Lung (tissue), 12 donors: ENCODE measurements around the gene RHD. TPM values are rescaled to one million over a fixed set of nuclear protein-coding genes. Genes with fewer than 3 reads are reported as not detected.
A peak's percentile ranks its signal among the peaks of the same experiment; 100 is the strongest.
"Not testable (repeated sequence)": the region's sequence is repeated elsewhere in the genome, so short reads cannot be mapped to it uniquely, and the experiment has no call there.

Source experiments
- ATAC-seq: fragments of 200-7000 bp; cut with Tn5 transposase; one replicate; pipeline ENCODE4 v1.9.1; 2020; ENCODE audit warnings: moderate number of reproducible peaks; ENCODE audit not compliant: insufficient read depth, low FRiP score
- DNase-seq, 3 donors: peaks; one replicate each; pipeline ENCODE4 v3.0.0-alpha.2; 2013 to 2017
- H3K27ac ChIP-seq, 2 donors: one replicate each; pipeline ENCODE4 v1.5.1; 2013; ENCODE audit warnings: mild to moderate bottlenecking in 2 of 2, moderate library complexity in 2 of 2, control low read depth in 1 of 2, inconsistent platforms in 1 of 2, low read depth in 1 of 2, low read length in 1 of 2
- H3K27me3 ChIP-seq, 3 donors: one replicate each; pipeline ENCODE4 v1.5.1; 2013; ENCODE audit warnings: low read length in 2 of 3; ENCODE audit not compliant: control insufficient read depth in 3 of 3, insufficient read depth in 3 of 3
- H3K36me3 ChIP-seq, 4 donors: one replicate each; pipeline ENCODE4 v1.5.1; 2013; ENCODE audit warnings: low read length in 4 of 4, mild to moderate bottlenecking in 1 of 4, moderate library complexity in 1 of 4; ENCODE audit not compliant: control insufficient read depth in 4 of 4, insufficient read depth in 4 of 4
- H3K4me1 ChIP-seq, 5 donors: one replicate each; pipeline ENCODE4 v1.5.1; 2013; ENCODE audit warnings: low read length in 5 of 5, mild to moderate bottlenecking in 2 of 5, moderate library complexity in 1 of 5; ENCODE audit not compliant: control insufficient read depth in 5 of 5, insufficient read depth in 5 of 5
- H3K4me3 ChIP-seq: one replicate; pipeline ENCODE4 v1.5.1; 2013; ENCODE audit warnings: mild to moderate bottlenecking, control low read depth, moderate library complexity
- H3K9ac ChIP-seq, 2 donors: one replicate each; pipeline ENCODE4 v1.5.1; 2013; ENCODE audit warnings: low read length in 2 of 2, control low read depth in 1 of 2; ENCODE audit not compliant: insufficient read depth in 1 of 2
- H3K9me3 ChIP-seq, 4 donors: one replicate each; pipeline ENCODE4 v1.5.1; 2013; ENCODE audit warnings: low read length in 3 of 4, mild to moderate bottlenecking in 1 of 4, moderate library complexity in 1 of 4; ENCODE audit not compliant: control insufficient read depth in 4 of 4, insufficient read depth in 3 of 4
- CTCF ChIP-seq: IDR thresholded peaks from 2 replicates; pipeline ENCODE4 v1.5.1; 2012; ENCODE audit warnings: mild to moderate bottlenecking; ENCODE audit errors: control extremely low read depth, extremely low read depth
- WGBS, 2 donors: extraction: QIAGEN DNeasy Blood & Tissue Kit; methylation state at CpG; one replicate each; pipeline ENCODE4 v1.1.7; 2013; 5-methylcytosine and 5-hydroxymethylcytosine counted together
- polyA plus RNA-seq, 2 donors: library from polyadenylated mRNA; stranded (reverse); fragments of 200-250 nt; gene quantifications; one replicate each; pipeline ENCODE4 v1.2.1, GENCODE V29; 2013
- total RNA-seq, 2 donors: library from RNA; depleted of rRNA in 1 of 2; stranded (reverse); fragments of >200 nt in 1 of 2; gene quantifications; one replicate each; pipeline ENCODE4 v1.2.1, GENCODE V29; 2014 to 2021
- donor health status: control.
- donor health status: control.
- donor health status: Bipolar disorder and iron deficiency.
- donor health status: healthy.
- donor health status: DM: yes; HTN: yes; CAD: no.

The RHD gene
- total and polyA plus RNA-seq, 4 donors, result 0.12 to 2.2 (median 0.27) TPM; not detected in 1

DNA sequence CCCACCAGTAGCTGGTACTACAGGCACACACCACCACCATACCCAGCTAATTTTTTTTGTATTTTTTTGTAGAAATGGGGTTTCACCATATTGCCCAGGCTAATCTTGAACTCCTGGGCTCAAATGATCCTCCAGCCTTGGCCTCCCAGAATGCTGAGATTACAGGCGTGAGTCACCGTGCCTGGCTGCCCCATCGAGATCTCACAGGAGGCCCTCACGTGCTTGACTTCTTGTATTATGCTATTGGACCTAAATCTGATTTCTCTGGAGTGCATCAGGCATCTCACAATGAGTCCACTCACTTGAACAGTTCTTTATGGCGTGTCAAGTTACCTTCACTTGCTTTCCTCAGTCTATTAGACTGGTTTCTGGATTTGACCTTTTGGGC, 15.7 kb upstream of the RHD start:
- ATAC-seq, result no peak
- DNase-seq, result no peak
- Histone ChIP-seq H3K36me3 (no peaks in the 10 kb centered on the region), H3K4me1 (no peaks in the 10 kb centered on the region), H3K27ac (no peak overlapping the region), H3K27me3 (no peaks in the 10 kb centered on the region), H3K9me3 (no peaks in the 10 kb centered on the region), H3K9ac (no peak overlapping the region), H3K4me3 (no peak overlapping the region)
- WGBS, 2 donors, result 92 to 96% methylated on average over 5 of the region's 5 CpGs
- TF ChIP-seq CTCF, result no peak

DNA sequence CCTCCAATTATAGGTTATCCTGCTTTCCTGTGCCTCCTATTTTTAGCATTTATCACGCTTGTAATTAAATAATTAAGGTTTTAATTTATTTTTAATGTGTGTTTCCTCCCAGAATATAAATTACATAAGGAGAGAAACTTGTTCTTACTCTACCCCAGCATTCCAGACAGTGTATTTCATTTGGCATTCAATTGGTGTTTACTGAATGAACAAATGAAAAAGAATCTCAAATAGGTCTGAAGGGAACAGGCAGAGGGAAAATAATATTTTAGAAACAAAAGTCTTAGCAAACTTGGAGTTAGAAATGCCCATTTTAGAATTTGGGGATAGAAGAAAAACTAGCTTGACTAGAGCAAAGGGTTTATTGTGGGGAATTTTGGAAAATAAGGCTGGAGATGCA, 15.1 kb upstream of the RHD start:
- Histone ChIP-seq H3K9me3 (no peaks in the 10 kb centered on the region), H3K27ac (no peak overlapping the region), H3K9ac (no peak overlapping the region), H3K4me3 (no peak overlapping the region), H3K4me1 (no peaks in the 10 kb centered on the region), H3K36me3 (no peaks in the 10 kb centered on the region), H3K27me3 (no peaks in the 10 kb centered on the region)
- no peak for TF ChIP-seq CTCF
- ATAC-seq (no peak), DNase-seq (no peak)
- WGBS, 2 donors, result 61 to 72% methylated on average over 1 of the region's 1 CpG

- not testable (repeated sequence) for H3K9me3 ChIP-seq, H3K27me3 ChIP-seq, H3K9ac ChIP-seq, H3K4me3 ChIP-seq, ATAC-seq, H3K27ac ChIP-seq, H3K36me3 ChIP-seq, H3K4me1 ChIP-seq
- DNase-seq, result peak in 1 of 3 donors; percentile 25
- WGBS, 2 donors, result 27 to 43% methylated on average over 7 of the region's 7 CpGs
Observed at GRCh38 chr1:25259813-25260212, 12.5 kb upstream of the RHD start.

DNA sequence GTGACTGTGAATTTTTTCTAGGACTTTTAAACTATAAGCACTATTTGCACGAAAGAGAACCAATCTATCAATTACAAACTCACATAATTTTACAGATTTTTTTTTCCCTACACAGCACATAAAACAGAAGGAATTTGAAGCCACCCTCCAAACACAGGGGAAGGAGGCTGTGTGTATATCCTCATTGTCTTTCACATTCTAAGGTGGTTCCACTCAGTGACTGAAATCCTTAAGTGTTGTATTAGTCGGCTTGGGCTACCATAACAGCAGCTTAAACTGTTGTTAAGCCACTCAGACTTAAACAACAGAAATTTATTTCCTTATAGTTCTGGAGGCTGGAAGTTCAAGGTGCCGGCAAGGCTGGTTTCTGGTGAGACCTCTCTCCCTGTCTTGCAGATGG, 12.0 kb upstream of the RHD start:
- DNase-seq, H3K4me3 ChIP-seq, H3K27me3 ChIP-seq, ATAC-seq, H3K4me1 ChIP-seq, H3K27ac ChIP-seq, H3K36me3 ChIP-seq, H3K9me3 ChIP-seq, H3K9ac ChIP-seq: not testable (repeated sequence)
- WGBS, 2 donors, result 67 to 86% methylated on average over 3 of the region's 3 CpGs

- H3K36me3 ChIP-seq, H3K9me3 ChIP-seq, DNase-seq, H3K27me3 ChIP-seq, H3K4me1 ChIP-seq: not testable (repeated sequence)
- peak overlapping the region; percentile 54 for H3K4me3 ChIP-seq
- WGBS, 2 donors, result 0 to 1% methylated on average over 23 to 27 of the region's 45 CpGs
- H3K27ac ChIP-seq, result peak overlapping the region in 1 of 2 donors; percentile 63
- peak overlapping the region in 1 of 2 donors; percentile 23 for H3K9ac ChIP-seq
- peak; percentile 27 for ATAC-seq
Observed at GRCh38 chr1:25266554-25267287, 5.6 kb upstream of the RHD start.

DNA sequence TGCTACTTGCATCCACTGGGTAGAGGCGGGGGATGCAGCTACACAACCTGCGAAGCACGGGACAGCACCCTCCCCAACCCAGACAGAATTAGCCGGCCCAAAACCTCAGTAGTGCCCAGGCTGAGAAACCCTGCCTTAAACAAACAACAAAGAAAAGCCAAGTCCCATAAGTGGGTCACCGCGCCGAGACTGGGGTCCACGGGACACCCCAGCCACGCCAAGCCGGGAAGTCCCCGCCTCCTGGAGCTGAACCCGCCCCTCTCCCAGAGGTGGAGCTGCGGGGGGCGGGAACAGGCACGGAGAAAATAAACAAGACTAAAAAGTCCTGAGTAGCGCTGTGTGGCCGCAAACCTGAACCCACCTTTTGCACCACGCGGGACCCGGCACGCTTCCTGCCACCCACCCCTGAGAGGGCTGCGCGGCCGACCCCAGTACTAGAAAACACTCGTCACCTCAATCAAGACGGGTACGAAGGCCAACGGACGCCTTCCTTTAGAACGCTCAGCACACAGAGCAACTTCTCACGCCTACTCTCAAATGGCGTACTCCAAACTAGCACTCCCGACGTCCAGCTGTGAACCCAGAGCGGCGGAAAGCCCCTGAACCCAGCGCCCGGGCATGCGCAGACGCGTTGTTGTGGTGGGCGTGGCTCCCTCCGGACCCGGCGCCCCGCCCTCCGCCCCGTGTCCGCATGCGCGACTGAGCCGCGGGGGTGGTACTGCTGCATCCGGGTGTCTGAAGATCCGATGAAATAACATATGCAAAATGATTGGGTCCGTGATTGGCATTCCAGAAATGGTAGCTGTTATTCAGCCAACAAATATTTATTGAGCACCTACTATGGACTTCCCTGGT, 4.8 kb upstream of the RHD start:
- H3K9ac ChIP-seq, result peak overlapping the region in 1 of 2 donors; percentile 74
- peak overlapping the region; percentile 67 for H3K4me3 ChIP-seq
- not testable (repeated sequence) for H3K9me3 ChIP-seq, H3K36me3 ChIP-seq, H3K27me3 ChIP-seq, H3K4me1 ChIP-seq
- DNase-seq (peak; percentile 68 to 89 (median 80)), ATAC-seq (peak; percentile 93)
- peak overlapping the region; percentile 89 to 90 for H3K27ac ChIP-seq
- 0 to 1% methylated on average over 32 to 42 of the region's 56 CpGs for WGBS, 2 donors
